NB4 (cell line): Measurements from ENCODE around the gene VANGL1.

ENCODE experiments used
- POLR2A ChIP-seq: IDR thresholded peaks from 2 replicates; pipeline ENCODE4 v1.6.1; 2011; ENCODE audit warnings: mild to moderate bottlenecking; ENCODE audit not compliant: insufficient read length; ENCODE audit errors: extremely low read depth
- TF ChIP-seq, protein P1 (sequence below): IDR thresholded peaks from one replicate; pipeline ENCODE4 v1.5.1; 2012; ENCODE audit warnings: low read depth, low read length

DNA sequence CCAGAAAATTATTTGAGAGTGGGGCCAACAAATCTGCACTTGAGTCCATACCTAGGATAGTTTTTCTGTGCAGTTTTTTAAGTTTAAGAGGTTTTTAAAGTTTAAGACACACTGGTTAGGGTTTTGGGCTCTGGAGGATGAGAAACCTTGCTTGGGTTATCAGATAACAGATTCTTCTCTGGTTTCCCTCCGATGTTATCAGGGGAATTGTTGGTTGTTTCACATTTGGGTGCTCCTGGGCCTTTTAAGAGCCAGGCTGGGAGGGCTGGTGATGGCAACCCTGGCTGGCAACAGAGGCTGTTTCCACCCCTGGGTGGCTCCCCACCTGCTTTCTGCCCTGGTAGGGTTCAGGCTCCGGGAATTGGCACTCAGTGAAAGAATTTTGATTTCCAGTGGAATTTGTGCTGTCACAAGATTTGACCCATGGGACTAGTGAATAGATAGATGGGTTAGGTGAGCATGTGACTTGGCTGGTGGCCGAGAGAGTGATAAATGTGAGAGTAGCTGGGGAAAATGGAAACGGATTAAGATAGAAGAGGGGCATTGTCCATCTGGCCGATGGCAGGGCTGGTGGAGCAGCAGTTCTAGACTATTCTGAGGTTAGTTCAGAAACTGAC lies 14.8 kb downstream of the VANGL1 start:
- TF ChIP-seq, protein P1, sequence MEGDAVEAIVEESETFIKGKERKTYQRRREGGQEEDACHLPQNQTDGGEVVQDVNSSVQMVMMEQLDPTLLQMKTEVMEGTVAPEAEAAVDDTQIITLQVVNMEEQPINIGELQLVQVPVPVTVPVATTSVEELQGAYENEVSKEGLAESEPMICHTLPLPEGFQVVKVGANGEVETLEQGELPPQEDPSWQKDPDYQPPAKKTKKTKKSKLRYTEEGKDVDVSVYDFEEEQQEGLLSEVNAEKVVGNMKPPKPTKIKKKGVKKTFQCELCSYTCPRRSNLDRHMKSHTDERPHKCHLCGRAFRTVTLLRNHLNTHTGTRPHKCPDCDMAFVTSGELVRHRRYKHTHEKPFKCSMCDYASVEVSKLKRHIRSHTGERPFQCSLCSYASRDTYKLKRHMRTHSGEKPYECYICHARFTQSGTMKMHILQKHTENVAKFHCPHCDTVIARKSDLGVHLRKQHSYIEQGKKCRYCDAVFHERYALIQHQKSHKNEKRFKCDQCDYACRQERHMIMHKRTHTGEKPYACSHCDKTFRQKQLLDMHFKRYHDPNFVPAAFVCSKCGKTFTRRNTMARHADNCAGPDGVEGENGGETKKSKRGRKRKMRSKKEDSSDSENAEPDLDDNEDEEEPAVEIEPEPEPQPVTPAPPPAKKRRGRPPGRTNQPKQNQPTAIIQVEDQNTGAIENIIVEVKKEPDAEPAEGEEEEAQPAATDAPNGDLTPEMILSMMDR: no peak
- no peak for TF ChIP-seq POLR2A
